GM21526 (cell line): ENCODE measurements around the gene SMTNL1.

Experiments
- ATAC-seq: cut with Tn5 transposase; IDR thresholded peaks from one replicate; pipeline ENCODE4 v1.9.1; 2021; ENCODE audit warnings: moderate library complexity; ENCODE audit not compliant: unreplicated experiment, low FRiP score

SMTNL1 gene

DNA sequence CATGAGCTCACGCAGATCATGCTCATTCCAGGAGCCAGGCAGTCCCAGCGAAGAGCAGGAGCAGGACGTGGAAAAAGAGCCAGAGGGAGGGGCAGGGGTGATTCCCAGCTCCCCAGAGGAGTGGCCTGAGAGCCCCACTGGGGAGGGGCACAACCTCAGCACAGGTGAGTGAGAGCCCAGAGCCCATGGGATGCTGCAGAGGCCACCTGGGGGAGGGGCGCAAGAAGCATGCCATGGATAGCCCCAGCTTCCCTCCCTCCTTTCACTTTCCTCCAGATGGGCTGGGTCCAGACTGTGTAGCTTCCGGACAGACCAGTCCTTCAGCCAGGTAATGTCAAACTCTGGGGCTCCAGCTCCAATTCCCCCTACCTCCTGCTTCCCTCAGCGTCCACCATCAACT lies 6.2 kb downstream of the SMTNL1 start:
- no peak for ATAC-seq

DNA sequence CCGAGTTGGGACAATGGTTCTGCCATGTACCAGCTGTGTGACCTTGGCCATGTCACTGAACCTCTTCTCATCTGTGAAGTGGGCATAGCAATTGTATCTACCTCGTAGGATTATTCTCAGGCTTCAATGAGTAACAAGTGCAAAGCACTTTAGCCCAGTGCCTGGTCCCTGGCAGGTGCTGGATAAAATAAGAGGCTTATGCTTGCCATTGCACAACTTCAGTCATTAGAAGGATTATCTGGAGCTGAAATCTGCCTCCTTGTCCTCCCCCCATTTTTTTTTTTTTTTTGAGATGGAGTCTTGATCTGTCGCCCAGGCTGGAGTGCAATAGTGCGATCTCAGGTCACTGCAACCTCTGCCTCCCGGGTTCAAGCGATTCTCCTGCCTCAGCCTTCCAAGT lies 7.2 kb downstream of the SMTNL1 start:
- ATAC-seq, result no peak

DNA sequence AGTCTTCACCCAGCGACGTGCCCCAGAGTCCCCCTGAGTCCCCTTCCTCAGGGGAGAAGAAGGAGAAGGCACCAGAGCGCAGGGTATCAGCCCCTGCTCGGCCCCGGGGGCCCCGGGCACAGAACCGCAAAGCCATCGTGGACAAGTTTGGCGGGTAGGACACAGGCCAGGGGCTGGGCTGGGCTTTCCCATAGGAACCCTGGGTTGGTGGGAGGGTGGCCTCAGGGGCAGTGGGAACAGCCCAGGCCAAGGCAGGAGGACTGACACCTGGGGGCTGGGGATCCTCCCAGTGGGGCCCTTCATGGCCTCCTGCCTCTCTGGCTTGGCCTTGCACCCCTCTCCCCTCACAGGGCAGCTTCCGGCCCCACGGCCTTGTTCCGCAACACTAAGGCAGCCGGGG lies 8.5 kb downstream of the SMTNL1 start:
- ATAC-seq, result no peak

DNA sequence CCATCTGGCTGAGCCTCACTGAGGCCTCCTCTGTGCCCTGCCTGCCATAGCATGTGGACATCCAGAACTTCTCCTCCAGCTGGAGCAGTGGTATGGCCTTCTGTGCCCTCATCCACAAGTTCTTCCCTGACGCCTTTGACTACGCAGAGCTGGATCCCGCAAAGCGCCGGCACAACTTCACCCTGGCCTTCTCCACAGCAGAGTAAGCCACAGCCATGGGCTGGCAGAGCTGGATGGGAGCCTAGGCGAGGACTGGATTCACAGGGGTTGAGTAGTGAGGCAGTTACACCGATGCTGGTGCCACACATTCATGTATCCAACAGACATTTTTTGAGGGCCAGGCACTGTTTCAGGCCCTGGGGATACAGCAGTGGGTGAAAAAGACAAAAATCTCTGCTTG lies 9.1 kb downstream of the SMTNL1 start:
- ATAC-seq, result no peak

DNA sequence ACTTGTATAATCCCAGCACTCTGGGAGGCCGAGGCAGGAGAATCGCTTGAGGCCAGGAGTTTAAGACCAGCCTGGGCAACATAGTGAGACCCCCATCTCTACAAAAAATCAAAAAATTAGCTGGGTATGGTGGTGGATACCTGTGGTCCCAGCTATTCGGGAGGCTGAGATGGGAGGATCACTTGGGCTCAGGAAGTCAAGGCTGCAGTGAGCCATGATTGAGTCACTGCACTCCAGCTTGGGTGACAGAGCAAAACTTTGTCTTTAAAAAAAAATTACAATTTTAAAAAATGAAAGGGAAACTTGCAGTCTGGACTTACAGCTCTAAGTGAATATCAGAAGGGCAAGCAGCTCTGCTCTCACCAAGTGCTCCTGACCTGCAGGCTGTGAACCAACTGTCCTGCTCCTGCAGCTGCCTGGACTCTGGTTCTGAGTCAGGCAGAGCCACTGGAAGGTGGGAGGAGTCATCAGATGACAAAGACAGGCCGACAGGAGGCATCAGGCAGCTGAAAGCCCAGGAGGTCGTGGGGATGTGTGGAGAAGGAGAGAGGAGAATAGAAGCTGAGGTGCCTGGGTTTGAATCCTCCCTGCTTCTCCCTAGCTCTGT lies 9.6 kb downstream of the SMTNL1 start:
- peak; percentile 53 for ATAC-seq

DNA sequence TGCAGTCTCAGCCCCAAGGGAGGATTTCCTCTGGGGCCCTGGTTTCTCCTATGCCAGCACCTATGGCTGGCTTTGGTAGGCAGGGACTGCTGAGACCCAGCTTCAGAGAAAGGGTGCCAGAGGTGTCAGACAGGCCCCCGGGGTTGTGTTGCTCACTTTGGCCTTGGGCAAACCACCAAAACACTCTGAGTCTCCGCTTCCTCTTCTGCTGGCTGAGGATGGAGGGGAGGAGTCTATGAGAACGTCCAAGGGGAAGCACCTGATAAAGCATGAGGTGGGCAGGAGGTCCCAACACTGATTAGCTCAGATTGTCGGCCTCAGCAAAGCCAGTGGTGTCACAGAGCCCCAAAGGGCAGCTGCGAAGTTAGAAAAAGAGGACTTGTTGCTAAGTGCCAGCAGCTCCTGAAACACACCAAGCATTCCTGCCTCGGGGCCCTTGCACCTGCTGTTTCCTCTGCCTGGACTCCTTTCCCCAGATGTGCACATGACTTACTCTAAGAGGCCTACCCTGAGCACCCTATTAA lies 10.5 kb downstream of the SMTNL1 start:
- ATAC-seq, result peak; percentile 90

DNA sequence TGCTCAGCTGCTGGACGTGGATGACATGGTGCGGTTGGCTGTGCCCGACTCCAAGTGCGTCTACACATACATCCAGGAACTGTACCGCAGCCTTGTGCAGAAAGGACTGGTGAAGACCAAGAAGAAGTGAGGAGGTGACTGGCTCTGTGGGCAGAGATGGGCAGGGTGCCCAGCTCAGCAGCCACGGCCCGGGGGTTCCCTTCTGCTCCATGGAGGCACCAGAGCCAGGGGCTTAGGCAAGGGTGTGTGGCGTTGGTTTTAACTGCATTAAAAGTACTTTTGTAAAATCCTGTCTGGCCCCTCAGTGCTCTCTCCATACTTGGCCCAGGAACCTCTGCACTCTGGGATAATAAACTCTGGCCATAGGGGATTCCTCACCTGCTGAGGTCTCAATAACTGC lies 12.6 kb downstream of the SMTNL1 start:
- no peak for ATAC-seq

DNA sequence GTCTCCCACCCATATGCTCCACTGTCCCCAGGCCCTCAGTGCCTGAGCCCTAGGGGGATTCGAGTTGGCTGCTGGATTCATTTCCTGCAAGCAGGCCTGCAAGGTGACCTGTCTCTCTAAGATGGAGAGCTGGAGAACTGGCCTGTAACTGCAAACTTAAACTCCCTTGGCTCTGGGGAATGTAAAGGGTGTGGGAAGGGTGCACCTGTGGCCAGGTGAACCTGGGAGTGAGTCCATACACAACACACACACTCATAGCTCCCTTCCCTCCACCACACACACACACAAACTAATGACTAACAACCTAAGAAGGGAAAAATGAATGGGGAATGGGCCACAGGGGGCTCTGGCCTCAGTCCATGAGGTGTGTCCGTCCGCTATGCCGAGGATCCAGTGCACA lies 14.5 kb downstream of the SMTNL1 start:
- ATAC-seq, result no peak

DNA sequence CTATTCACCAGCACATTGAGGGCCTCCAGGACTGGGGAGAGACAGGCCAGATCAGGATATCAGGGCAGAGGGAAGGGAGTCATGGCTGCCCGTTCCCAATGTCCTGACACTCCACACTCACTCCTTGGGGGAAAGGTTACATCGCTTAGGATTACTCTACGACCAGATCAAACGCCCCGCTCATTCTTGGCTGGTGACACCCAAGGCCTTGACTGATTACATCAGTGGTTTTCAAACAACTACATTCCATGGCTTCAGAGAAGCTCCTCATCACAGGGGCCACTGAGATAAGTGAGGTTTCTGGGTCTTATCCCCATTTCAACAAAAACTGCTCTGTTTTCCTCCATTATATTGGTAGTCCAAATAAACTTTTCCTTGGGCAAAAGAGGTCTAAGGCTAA lies 15.1 kb downstream of the SMTNL1 start:
- ATAC-seq, result no peak

DNA sequence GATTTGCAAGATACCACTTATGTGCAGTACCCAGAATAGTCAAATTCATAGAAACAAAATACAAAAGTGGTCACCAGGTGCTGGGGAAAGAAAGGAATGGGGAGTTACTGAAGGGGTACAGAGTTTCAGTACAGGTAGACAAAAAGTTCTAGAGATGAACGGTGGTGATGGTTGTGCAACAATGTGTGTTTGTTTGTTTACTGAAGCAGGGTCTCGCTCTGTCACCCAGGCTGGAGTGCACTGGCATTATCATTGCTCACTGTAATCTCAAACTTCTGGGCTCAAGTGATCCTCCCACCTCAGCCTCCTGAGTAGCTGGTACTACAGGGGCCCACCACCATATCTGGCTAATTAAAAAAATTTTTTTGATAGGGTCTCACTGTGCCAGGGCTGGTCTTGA lies 18.0 kb downstream of the SMTNL1 start:
- no peak for ATAC-seq

DNA sequence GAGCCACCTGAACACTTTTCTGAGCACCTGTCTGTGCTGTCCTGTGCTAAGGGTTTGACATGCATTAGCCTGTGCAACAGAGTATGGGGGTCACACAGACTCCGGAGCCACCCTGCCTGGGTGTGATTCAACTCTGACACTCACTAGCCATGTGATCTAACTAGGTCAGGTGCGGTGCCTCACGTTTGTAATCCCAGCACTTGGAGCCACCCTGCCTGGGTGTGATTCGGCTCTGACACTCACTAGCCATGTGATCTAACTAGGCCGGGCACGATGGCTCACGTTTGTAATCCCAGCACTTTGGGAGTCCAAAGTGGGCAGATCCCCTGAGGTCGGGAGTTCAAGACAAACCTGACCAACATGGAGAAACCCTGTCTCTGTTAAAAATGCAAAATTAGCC lies 18.6 kb downstream of the SMTNL1 start:
- ATAC-seq, result no peak

DNA sequence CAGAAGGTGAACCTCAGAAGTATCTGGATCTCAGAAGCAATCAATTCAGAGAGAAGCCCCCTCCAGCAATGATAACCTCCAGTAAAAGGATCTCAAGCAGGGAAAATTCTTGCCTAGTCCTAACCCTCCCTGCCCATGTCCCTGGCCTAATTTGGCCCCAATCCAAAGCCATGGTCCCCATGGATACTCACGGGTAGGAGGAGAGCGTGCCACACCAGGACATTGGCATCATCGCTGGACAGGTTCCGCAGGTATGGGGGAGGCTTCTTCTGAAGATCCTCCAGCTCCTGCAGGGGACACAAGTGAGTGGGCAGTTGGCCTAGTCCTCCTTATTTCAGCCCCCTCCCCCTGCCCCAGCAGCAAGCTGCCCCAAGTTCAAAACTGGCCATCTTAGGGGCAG lies 22.8 kb downstream of the SMTNL1 start:
- no peak for ATAC-seq

DNA sequence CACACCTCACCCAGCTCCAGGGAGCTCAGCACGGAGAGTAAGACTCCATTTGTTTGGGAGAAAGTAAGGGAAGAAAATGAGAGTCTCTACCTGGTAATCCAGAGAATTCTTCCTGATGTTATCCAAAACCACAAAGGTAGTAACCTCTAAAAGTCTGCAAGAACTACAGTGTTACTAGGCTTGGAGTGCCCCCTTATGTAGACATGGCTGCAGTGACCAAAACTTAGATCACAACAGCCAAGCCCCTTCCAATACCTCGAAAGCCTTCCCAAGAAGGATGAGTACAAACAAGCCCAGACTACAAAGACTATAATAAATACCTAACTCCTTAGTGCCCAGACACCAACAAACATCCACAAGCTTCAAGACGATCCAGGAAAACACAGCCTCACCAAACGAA lies 25.2 kb downstream of the SMTNL1 start:
- ATAC-seq, result no peak

DNA sequence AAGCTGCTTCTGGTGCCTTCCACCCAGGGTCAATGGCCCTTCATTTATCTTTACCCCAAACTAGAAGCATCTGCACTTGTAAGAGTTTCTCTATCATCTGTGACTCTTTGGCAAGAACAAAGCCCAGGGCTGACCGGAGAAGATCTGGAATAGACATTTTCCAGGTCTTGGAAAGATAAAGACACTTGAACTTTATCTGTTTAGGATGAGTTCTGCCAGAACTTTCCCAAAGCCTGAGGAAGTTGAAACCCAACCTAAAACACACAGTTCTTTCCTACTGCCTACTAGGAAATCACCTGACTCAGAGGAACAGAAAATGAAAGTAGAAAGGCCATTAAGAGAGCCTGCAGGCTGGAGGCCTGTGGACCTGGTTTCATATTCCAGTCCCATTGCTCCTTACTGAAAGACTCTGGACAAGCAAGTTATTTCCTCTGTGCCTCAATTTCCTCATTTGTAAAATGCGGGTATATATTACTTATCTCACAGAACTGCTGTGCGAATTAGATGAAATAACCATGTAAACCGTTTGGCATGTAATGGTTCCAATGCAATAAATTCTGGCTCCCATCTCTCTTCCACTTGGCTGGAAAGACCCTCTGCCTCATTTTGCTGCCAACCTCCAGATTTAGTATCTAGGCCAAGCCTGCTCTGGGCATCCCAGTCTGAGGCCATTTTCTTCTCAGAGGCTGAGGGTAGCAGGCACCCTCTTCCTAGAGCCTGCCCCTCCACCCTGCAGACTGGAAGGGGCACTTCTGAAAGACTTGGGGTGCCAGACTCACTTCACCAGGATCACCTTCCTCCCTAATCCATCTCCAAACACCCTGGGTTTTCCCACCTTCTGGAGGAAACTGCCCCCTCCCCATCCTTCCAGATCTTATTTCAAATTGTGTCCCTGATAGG lies 28.9 kb downstream of the SMTNL1 start:
- ATAC-seq, result peak; percentile 62

DNA sequence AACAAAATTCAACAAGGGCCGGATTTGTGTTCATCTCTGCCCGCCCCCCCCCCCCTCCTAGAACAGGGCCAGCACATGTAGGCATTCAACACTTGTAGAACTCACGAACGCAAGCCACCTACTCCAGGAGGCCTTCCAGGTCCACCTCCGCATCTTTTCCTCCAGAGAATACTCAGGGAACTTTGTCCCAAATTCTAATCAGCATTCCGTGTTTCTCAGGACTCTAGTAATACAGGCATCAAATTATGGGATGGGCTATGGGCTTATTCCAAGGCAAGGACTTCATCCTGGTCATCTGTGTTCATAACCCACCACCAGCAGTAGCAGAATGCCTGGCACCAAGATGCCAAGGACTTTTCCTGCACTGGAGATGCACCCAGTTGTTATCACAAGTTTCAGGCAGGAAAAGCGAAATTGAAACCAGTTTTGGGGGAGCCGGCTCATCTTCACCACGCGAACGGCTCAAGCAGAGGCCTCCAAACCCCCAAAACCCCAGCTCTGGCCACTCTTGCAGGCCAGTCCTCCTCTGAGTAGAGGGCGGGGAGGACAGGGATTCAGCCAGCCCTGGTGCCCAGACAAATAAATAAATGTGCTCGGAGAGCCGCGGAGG lies 29.6 kb downstream of the SMTNL1 start:
- ATAC-seq, result peak; percentile 1

DNA sequence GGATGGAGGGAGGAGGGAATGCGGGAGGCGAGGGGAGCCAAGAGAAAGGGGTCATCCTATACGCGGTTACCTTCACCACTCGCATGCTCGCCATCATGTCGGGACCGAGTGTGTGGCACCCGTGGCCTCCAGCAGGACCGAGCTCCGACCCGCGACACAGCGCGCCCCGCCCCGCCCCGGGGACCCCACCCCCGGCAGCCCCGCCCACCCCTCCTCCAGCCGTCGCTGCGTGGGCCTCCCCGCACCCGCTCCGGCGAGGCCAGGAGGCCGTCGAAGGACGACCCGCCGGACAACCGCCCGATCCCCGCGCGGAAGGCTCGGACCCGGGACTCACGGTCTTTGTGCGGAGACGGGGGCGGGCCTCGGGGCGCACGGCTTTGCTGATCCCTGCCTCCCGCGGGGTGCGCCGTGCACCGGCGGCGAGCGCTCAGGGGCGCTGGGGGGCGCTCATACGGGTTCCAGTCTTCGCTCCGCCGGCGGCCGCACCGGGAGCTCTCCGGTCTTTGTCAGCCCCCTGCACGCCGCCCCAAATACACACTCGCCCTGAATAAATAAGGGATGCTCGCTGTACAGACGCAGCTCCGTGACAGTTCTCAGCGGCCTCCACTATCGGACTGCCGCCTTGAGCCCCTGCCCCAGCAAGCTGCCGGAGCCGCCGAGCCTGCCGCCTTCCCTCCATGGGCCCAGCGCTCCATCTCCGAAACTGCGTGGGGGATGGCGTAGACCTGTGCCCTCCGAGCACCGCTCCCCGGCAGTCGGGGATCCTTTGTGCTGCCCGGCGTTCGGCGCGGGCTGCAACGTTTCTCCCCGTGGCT lies 30.3 kb downstream of the SMTNL1 start, which contains the start of gene UBE2L6:
Gene UBE2L6, minus strand, starts transcription at position 158 of the 815 bp plus-strand sequence. Its CDS starts 61 bp downstream, at position 97.
- peak; percentile 50 for ATAC-seq

DNA sequence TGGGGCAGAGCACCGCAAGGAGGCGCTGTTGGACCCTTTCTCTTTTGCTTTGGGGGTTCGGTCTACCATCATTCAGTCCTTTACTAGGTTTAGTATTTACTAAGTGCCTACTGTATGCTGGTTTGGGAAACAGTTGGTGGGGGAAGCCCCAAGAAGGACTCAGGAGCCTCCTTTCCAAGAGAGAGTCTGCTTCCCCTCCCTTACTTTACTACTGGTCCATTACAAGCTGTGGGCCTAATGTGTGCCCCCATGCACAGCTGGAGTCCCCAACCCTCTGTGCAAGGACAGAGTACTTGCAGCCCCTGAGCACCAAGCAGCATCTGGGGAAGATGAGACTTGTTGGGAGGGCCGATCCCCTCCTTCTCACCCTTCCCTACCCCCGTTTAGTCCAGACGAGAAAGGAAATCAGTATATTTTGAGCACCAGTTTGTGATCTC lies 31.0 kb downstream of the SMTNL1 start:
- peak; percentile 67 for ATAC-seq

DNA sequence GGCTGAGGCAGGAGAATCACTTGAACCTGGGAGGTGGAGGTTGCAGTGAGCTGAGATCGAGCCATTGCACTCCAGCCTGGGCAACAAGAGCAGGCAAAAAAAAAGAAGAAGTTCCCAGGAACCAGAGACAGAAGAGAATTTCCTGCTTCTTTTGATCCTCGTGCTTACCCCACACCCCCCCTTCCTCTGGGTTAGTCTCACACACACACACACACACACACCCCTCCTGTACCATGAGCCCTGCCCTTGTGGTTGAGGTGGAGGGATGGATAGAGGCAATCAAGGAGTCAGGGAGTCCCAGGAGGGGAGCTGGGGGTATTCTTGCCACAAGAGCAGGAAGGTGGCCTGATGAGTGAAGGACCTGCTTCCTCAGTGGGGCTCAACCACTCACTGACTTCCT lies 34.2 kb downstream of the SMTNL1 start:
- ATAC-seq, result no peak

DNA sequence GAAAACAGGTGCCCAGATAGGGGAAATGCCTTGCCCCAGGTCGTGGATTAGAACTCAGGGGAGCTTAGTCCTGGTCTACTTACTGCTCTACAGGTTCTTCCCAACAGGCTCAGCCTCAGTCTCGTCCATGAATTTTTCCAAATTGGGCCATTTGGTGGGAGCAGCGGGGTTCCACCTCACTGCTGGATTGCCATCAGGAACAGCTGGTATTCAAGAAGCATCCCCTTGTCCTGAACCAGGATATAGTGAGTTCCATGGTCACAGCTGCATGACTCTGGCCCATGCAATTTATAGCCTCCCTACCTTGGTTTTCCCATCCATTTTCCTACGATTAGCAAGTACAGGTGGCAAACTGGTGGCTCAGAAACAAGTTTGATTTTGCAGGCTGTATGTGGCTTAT lies 36.7 kb downstream of the SMTNL1 start:
- no peak for ATAC-seq

DNA sequence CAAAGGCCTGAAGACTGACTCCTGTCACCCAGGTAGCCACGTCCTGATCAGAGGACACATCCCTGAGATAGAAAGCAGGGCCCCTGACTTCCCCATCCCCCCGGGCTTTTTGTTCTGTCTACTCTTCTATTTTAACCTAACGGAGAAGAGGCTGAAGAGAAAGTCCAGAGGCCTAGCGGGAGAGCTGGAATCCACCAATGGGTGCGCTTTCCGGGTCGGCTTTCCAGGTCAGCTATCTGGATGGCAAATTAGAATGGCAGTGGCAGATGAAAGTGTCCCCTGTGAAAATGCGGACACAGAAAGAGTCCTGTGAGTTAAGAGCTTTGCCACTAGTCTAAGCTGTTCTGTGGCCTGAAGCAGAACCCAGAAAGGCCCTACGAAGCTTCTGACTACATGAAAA lies 46.9 kb downstream of the SMTNL1 start:
- ATAC-seq, result no peak
